Astrocyte of the cerebellum (primary cell): ENCODE data around the gene MKNK1.
A peak's percentile ranks its signal among the peaks of the same experiment; 100 is the strongest.

ENCODE experiments used
- DNase-seq: peaks from one replicate; pipeline ENCODE4 v3.0.0-alpha.2; 2011; ENCODE audit warnings: low read depth
- H3K4me3 ChIP-seq: 2 replicates; pipeline ENCODE4 v1.5.1; 2011; ENCODE audit warnings: mild to moderate bottlenecking, low read depth, low read length, moderate library complexity
- CTCF ChIP-seq: IDR thresholded peaks from 2 replicates; pipeline ENCODE4 v1.5.1; 2012; ENCODE audit warnings: low read length, low read depth, moderate library complexity, mild to moderate bottlenecking; ENCODE audit errors: missing control alignments
- in situ Hi-C: cut with HindIII; loops from 2 replicates; pipeline ENCODE4 v1.10.0; 2017; ENCODE audit warnings: low sequenced_read_pairs

Gene MKNK1

DNA sequence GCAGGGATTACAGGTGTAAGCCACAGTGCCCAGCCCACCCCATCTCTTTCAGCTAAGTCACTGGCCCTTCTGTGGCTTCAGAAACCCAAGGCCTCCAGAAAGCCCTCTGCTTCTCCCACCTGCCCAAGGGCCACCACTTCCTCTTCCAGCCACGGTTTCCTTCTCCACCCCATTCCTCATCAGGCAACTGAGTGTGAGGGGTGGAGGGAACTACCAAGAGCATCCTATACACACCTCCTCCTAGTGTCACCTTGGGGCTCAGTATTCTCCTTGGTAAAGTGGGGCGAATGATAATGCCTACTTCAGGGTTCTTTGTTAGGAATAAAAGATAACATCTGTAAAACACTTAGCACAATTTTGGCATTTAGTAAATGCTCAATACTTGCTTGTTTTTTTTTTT lies 82.7 kb downstream of the MKNK1 start:
- in situ Hi-C loops = no loop called here
- no peak for DNase-seq
- no peak overlapping the region for H3K4me3 ChIP-seq
- TF ChIP-seq CTCF = no peak

DNA sequence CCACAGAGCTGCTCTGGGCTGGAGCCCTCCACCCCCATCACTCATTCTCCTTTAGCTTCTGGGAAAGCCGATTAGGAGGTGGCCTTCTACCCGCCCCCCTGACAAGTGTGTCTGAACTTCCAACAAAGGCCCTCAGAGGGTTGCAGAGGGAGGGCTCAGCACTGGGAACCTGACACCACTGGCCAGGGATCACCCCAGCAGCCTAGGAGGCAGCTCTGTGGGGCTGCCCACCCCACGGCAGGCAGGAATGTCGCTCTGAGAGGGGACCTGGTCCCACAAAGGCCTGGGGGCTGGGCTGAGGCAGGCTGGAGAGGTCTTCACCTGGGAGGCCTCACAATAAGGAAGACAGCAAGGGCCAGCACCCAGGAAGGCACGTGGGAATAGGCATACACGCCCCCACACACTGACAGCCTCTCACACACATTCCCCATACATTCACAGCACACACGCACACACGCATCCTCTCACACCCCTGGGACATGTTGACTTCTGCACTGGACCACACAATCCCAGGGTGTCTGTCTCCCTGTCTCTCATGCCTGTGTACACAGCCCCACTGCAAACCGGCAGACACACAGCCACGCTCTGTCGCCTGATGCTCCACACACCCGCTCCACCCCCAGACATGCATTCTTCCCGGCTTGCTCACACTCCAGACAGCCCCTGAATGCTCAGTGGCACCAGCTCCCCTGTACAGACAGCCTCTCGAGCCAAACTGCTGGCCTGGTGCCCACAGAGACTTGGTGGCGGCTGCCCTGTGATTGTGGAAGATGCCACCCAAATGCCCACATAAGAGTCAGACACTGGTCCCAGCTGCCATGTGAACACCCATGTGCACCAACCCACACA lies 83.8 kb downstream of the MKNK1 start:
- TF ChIP-seq CTCF = no peak
- in situ Hi-C loops = no loop called here
- DNase-seq = peak; percentile 12
- H3K4me3 ChIP-seq = no peak overlapping the region

GRCh38 chr1:46519209-46519608 lies 84.9 kb downstream of the MKNK1 start:
- in situ Hi-C loops = no loop called here
- H3K4me3 ChIP-seq = no peak overlapping the region
- no peak for DNase-seq
- TF ChIP-seq CTCF = no peak

- TF ChIP-seq CTCF = no peak
- DNase-seq = no peak
- no peak overlapping the region for H3K4me3 ChIP-seq
- in situ Hi-C loops = no loop called here
These were observed 86.1 kb downstream of the MKNK1 start for GRCh38 chr1:46517932-46518498.

DNA sequence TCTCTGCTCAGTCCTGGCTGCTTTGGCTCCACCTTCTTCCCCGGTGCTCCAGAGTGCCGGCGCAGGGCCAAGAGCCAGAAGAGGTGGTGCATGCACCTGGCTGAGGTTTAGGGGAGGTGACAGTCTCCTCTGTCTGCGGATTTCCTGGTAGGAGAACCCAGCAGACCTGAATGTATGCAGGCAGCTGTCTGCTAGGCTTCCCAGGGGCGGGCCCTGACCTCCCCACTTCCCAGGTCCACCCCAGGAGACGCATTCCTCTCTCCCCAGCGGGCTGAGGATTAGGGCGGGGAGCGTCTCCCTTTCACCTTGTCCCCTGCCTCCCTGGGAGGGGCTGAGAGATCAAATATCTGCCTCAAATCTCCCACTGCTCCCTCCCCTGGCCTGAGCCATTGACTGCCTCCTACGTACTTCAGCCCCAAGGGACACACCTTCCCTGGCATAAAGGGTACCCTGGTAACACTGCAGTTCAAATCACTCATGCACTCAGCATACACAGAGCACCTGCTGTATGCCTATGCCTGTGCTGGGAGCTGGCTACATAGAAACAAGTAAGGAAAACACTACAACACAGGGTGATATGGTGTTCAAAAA lies 87.0 kb downstream of the MKNK1 start:
- no peak for TF ChIP-seq CTCF
- in situ Hi-C loops = no loop called here
- no peak overlapping the region for H3K4me3 ChIP-seq
- no peak for DNase-seq

- in situ Hi-C loops = no loop called here
- DNase-seq = no peak
- TF ChIP-seq CTCF = no peak
- H3K4me3 ChIP-seq = no peak overlapping the region
These were observed 87.7 kb downstream of the MKNK1 start for GRCh38 chr1:46516200-46516950.
